HG03575 (cell line): ENCODE data around the gene SENP2.
"Not testable (repeated sequence)": the region's sequence is repeated elsewhere in the genome, so short reads cannot be mapped to it uniquely, and the experiment has no call there.

Experiments
- ATAC-seq: cut with Tn5 transposase; IDR thresholded peaks from one replicate; pipeline ENCODE4 v1.9.1; 2021; ENCODE audit not compliant: unreplicated experiment, insufficient number of reproducible peaks, low FRiP score; ENCODE audit errors: extremely low read depth

SENP2 gene

DNA sequence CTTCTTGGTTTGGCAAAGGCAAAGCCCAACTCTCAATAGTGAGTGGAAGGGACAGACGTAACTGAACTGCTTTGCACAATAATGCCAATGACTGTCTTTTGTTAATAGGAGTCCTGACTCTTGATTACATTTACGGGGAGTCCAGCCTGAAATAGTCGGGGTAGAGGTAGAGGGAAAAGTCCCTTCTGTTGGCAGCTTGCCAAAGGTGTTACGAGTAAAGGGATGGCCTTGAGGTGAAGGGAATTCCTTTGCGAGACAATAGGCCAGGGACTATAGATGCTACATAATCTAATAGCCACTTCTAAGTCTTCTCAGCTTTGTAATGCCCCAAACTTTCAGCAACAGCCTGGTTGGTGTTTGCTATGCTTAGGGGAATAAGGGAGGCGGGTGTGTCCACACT, 2.2 kb upstream of the SENP2 start:
- ATAC-seq = no peak

DNA sequence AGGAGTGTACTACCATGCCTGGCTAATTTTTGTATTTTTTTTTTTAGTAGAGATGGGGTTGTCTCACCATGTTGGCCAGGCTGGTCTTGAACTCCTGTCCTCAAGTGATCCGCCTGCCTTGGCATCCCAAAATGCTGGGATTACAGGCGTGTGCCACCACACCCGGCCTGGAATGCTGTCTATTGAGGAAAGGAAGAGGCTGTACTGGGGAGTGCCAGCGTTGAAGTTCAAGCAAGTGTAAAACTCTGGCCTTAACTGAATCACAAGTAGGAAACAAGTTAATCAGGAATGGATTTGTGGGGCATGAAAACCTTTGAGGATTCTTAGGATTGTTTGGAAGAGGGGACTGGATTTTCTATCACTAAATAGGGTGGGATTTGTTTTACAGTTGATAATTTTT, 1.4 kb upstream of the SENP2 start:
- ATAC-seq = no peak

DNA sequence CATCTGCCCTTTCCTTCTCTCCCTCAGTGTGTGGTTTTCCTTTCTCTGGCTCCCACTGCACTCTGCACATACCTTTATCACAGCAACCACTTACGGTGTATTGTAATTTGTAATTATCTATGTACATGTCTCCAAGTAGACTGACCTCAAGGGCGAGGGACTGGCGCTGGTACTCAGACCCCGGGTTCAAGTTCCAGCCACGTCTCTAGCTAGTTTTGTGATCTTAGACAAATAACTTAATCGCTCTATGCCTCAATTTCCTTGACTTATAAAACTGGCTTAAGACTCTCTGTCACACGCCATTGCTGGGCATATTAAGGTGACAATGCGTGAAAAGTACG, 607 bp upstream of the SENP2 start:
- ATAC-seq = no peak

DNA sequence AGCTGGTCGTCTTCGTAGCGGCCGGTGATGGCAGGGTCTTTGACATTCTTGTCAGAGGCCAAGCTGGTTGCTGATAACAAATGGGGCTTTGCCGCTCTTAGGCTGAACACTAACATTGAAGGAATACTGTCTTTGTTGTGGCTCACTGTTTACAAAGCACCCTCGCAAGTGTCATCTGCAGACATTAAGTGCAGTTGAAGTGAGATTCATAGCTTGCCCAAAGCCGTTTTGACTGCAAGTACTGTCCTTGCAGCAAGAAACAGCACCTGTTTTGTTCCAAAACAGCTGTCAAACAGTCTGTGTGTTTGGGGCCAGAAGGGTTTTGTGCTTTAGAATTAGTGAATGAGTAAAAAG, 568 bp downstream of the SENP2 start:
- no peak for ATAC-seq

DNA sequence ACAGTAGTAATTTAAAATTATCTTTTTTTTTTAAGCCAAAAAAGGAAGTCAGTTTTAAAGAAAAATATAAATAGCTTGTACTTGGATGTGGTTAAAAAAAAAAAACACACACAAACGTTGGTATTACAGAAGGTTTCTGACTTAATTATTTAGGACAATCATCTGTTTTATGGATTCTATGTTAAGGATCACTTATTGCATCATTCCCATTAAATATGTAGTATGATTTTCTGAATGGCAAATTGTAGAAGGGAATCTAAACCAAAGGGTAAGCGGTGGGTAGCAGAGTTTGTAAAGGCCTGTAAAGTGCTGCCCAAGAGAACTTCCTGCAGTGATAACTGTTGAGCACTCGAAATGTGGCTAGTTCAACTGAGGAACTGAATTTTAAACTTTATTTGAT, 8.0 kb downstream of the SENP2 start:
- no peak for ATAC-seq

DNA sequence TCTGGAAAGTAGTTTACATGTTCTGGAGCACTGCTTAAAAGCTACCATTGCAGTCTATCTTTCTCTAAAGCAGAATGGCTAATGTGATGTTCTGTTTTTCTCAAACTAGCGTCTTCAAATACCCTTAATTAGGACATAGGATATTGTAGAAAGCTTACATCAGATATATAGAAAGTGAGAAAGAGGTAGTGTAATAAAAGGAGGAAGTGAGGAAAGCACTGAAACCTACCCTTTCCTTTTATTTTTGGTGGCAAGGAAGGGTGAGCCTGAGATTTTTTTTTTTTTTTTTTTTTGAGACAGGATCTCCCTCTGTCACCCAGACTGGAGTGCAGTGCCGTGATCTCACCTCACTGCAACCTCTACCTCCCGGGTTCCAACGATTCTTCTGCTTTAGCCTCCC, 9.4 kb downstream of the SENP2 start:
- ATAC-seq = no peak

DNA sequence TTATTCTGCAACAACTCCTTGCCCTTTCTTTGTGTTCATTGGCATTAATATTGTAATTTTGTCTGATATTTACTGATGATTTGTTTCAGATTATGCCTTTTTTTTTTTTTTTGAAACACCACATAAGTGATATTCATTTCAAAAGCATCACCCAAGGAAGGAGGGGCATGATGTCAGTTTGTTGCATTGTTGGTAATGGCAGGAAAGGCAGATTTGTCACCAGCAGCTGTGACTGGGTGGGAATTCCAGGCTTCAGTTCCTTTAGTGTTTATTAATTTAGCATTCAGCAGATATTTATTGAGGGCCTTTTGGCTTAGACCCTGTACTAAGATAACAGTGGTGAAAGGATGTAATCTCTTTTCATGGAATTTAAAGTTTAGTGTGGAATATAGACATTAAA, 19.5 kb downstream of the SENP2 start:
- ATAC-seq = no peak

DNA sequence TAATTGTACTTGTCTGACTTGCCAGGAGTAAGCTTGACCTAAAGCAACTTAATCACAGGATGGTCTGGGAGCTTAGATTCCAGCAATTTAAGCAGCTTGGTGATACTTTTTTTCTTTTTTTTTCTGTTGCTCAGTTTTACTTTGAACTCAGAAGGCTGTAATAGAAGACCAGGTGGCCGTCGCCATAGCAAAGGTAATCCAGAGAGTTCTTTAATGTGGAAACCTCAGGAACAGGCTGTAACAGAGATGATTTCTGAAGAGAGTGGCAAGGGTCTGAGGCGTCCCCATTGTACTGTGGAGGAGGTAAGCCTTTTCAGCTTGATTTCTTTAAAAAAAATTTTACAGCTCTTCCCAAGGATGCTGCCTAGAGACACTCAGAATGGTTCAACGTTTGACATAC, 20.1 kb downstream of the SENP2 start:
- ATAC-seq = no peak

DNA sequence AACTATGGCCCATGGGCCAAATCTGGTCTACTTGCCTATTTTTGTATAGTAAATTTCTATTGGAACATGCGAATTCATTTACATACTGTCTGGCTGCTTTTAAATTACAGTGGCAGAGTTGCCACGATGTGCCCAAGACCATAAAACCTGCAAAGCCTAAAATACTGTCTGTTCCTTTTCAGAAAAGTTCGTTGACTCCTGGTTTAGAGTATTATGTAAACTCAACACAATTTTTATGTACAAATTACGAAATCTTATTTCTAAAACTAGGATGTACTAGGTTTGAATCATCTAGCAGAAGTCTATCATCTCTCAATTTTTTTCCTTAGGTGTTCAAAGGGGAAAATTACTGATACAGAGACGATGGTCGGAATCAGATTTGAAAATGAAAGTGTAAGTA, 26.9 kb downstream of the SENP2 start:
- ATAC-seq = no peak

DNA sequence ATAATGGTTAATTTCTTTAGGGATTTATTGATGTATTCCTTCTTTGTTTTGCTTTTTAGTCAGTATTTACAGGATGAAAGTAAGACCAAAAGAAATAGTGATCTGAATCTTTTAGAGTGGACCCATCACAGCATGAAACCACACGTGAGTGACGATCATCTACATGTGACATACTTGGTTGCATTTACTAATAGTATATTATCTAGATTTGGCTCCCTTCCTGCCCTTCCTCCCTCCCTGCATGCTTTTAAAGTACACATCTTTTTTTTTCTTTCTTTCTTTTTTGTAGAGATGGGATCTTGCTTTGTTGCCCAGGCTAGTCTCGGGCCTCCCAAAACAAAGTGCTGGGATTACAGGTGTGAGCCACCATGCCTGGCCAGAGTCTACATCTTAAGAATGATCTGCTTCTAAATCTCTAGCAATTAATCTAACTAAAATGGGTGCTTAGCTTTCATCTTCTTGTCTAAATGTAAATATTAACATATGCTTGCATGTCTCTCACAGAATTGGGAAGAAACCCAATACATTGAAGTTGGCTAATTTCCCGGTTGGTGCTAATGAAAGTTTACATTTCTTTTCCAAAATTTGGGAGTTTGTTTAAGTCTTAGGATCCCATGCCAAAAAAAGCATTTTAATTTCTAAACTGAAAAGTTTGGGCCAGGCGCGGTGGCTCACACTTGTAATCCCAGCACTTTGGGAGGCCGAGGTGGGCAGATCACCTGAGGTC, 38.0 kb downstream of the SENP2 start:
- ATAC-seq = no peak

DNA sequence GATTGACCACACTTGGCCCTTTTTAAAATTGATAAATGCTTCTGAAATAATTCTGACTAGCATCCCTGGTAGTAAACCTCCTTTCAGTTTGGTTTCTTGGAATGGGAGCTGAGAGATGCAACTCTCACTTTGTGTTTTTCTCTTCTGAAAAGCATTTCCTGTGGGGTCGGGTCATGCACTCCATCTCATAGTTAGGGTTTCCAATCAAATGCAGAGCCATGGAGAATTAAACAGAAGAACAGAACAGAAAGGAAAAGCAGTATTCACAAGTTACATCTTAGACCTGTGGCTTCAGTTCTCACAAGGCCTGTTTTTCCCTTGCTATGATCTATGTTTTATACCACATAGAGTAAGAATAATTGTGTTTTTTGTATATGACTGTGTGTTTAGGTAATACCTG, 39.7 kb downstream of the SENP2 start:
- ATAC-seq = no peak

DNA sequence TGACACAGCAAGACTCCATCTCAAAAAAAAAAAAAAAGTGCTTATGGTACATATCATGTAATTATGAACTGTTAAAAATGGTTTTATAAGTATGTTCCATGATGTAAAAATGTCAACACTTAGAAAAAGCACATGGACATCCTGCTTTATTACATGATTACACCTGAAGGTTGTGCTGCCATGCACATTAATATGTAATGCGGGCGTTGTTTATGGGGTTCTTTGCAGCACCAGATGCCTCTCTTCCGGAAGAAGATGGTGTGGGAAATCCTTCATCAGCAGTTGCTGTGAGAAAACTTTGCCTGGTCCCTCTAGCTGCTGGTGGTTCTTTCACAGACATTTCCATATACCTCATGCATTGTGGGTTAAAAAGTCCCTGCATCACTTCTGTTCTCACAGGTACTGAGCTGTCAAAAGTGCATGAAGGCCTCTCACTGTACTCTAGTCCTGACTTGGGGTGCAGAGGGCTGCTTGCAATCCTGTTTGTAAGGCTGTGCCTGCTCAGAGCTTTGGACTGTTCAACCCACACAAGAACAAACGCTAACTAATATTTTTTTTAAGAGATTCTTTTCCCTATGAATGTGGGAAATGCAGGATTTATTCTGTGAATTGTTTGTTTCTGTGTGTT, 43.6 kb downstream of the SENP2 start:
- ATAC-seq = no peak

DNA sequence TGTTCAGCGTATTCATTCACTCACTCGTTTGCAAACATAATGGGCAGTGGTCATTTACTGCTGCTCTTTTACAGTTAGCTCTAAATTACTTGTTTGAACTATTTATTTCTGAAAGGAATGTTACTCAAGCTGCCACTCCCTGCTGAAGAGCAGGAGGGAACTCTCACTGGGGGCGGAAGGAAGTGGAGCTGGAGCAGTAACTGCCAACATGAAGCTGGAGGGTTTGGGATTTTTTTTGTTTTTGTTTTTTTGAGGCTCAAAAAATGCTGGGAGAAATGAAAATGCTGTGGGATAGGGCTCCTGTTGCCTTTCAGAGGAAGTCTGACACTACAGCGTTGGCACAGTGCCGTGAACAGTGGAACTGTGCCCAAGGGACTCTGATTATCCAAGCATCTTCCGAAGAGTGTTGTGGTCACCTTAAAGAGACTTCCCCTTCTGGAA, 44.1 kb downstream of the SENP2 start:
- no peak for ATAC-seq

DNA sequence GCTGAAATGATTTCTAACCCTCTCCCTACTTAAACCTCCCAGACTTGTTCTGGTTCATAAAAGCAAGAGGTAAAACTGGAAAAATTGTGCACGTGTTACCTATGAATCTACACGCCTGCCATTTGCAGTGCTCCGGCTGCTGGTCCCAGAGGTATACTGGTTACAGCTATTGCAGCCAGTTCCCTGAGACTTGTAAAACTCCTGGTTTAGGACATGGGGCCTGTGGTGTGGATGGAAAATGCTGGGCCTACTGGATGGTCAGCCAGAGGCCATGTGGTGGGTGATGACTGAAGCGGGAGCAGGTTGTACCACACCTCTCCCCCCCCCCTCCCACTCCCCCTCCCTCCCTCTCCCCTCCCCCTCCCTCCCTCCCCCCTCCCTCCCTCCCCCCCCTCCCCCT, 45.0 kb downstream of the SENP2 start:
- no peak for ATAC-seq

DNA sequence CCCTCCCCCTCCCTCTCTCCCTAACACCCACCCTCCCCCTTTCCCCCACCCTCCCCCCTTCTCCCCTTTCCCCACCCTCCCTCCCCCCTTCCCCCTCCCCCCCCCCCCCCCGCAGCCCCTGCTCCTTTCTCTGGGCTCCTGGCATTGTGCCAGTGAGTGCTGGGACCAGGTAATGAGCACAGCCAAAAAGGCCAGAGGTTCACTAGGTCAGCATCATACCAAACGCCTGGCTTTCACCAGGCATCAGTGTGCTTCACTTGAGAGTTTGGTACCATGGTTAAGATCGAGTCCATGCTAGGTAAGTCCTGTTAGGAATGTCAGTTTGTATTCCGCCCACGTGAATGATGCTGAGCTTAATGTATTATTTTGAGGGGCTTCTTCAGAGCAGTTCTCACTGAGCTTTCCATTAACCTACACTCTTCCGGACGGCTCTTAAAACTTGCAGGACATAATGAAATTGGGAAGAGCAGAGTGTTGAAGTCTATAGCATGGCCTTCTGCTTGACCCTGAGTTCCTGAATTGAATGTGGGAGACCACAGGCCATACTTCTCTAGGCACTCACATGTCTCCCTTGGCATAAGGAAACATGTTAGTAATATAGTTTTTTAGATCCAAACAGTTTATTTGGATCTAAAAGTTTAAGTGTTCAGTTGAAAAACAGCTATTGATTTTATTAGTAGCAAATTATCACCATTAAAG, 45.6 kb downstream of the SENP2 start:
- no peak for ATAC-seq

DNA sequence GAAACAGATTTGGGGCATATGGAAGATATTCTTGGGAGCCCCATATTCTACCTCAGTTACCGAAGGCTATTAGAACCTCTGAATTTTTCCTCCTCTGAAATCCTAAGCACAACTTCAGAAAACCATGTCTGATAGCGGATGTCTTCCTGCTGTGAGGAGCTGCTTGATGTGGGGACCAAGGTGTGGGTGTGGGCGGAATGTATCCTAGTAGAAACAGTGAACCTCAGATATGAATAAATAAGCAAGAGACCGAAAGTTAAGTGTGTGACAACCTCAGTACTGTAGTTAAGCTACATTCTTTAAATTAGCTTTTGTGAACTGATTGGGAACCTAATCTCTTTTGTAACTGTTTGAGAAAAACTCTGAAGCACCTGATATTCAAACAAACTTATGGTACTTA, 46.9 kb downstream of the SENP2 start:
- ATAC-seq = no peak

DNA sequence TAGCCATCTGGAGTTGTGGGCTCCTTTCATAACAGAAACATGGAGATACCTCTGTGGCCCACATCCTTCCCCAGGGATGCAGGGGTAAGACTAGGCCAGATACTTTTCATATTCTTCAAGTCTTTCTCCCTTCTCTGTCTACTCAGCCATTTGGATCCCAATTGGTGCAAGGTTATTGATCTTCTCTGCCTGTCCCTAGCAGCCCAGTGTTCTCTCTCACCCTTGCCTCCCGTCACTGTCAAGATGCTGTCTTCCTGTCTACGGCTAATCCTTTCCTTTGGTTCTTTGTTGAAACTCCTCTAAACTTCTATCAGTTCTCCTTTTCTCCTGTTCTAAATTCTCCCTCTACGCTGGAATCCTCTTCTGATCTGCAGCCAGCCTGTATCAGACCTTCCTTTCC, 51.3 kb downstream of the SENP2 start:
- ATAC-seq = no peak

DNA sequence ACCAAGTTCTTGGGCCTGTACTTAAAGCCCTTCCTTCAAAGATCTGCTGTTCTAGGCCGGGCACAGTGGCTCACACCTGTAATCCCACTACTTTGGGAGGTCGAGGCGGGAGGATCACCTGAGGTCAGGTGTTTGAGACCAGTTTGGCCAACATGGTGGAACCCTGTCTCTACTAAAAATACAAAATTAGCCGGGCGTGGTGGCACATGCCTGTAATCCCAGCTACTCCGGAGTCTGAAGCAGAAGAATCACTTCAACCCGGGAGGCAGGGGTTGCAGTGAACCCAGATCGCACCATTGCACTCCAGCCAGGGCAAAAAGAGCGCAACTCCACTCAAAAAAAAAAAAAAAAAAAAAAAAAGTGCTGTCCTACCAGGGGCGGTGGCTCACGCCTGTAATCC, 52.6 kb downstream of the SENP2 start:
- ATAC-seq = not testable (repeated sequence)

DNA sequence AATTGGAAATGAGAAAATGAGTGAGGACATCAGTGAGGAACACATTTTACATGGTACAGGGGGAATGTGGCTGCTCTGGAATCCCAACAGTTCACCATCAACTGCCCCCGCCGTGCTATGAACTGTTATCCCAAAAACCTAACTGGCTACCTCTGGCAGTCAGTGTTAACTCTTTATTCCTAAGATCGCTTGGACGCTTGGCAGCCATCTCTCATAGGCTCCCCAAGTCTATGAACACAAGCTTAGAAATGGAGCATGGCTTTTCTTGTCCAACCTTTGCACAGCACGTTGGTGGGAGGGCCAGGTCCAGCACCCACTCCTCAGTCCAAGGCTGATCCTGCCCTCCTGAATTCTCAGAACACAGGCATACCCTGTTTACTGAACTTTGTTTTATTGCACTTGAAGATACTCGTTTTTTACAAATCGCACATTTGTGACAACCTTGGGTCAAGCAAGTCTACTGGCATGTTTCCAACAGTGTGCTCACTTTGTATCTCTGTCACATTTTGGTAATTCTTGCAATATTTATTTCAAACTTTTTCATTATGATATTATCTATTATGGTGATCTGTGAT, 53.6 kb downstream of the SENP2 start:
- no peak for ATAC-seq

DNA sequence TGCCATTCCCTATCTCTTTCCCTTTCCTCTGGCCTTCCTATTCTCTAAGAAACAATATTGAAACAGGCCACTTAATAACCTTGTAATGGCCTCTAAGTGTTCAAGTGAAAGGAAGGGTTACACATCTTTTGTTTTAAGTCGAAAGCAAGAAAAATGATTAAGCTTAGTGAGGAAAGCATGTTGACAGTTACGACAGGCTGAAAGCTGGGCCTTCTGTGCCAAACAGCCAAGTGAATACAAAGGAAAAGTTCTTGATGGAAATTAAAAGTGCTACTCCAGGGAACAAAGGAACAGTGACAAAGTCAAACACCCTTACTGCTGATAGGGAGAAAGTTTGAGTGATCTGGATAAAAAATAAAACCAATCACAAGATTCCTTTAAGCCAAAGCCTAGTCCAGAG, 54.2 kb downstream of the SENP2 start:
- no peak for ATAC-seq
